CD14-positive monocyte (primary cell): ENCODE results near the gene GPC6. TPM values are rescaled to one million over a fixed set of nuclear protein-coding genes. Genes with fewer than 3 reads are reported as not detected.

ENCODE experiments used
- DNase-seq, 3 donors: peaks; one replicate each; pipeline ENCODE4 v3.0.0-alpha.2; 2011 to 2022
- H2AFZ ChIP-seq: 2 replicates; pipeline ENCODE4 v1.6.0; 2012; ENCODE audit warnings: mild to moderate bottlenecking, low read depth, low read length, inconsistent platforms; ENCODE audit not compliant: insufficient read depth, poor library complexity, severe bottlenecking
- H3K27ac ChIP-seq, 2 donors: 1 replicate in 1 of 2; 2 replicates in 1 of 2; pipeline ENCODE4 v1.5.1; 2012 to 2013; ENCODE audit warnings: low read length in 2 of 2, control low read depth in 1 of 2, inconsistent platforms in 1 of 2, low read depth in 1 of 2, mild to moderate bottlenecking in 1 of 2
- H3K27me3 ChIP-seq, 2 donors: one replicate each; pipeline versions ENCODE4 v1.6.0 to v1.6.1; 2011 to 2013; ENCODE audit warnings: low read length in 2 of 2; ENCODE audit not compliant: control insufficient read depth in 2 of 2, insufficient read depth in 2 of 2
- H3K36me3 ChIP-seq, 2 donors: replicated peaks in 1 of 2; 1 replicate in 1 of 2; 2 replicates in 1 of 2; pipeline versions ENCODE4 v1.5.1 to v1.6.1; 2012 to 2013; ENCODE audit warnings: low read length in 2 of 2, control low read depth in 1 of 2, inconsistent platforms in 1 of 2, mild to moderate bottlenecking in 1 of 2; ENCODE audit not compliant: insufficient read depth in 2 of 2, control insufficient read depth in 1 of 2
- H3K4me1 ChIP-seq, 2 donors: 1 replicate in 1 of 2; 2 replicates in 1 of 2; pipeline versions ENCODE4 v1.5.1 to v1.6.1; 2012 to 2013; ENCODE audit warnings: low read length in 2 of 2, control low read depth in 1 of 2, inconsistent platforms in 1 of 2, mild to moderate bottlenecking in 1 of 2, moderate library complexity in 1 of 2; ENCODE audit not compliant: insufficient read depth in 2 of 2, control insufficient read depth in 1 of 2
- H3K4me2 ChIP-seq: replicated peaks from 2 replicates; pipeline ENCODE3; 2012; ENCODE audit warnings: low read length, moderate library complexity, mild to moderate bottlenecking; ENCODE audit not compliant: poor library complexity, severe bottlenecking; ENCODE audit errors: extremely low read depth
- H3K4me3 ChIP-seq, 3 experiments: fragments of 200-600 bp in 1 of 3; sonication (generic) in 1 of 3; replicated peaks in 1 of 3; 1 replicate in 2 of 3; 2 replicates in 1 of 3; pipeline ENCODE4 v1.5.1; 2011 to 2013; ENCODE audit warnings: low read length in 3 of 3, mild to moderate bottlenecking in 3 of 3, control low read depth in 2 of 3, low read depth in 2 of 3, inconsistent platforms in 1 of 3, moderate library complexity in 1 of 3
- H3K79me2 ChIP-seq: 2 replicates; pipeline ENCODE4 v1.6.0; 2012; ENCODE audit warnings: mild to moderate bottlenecking, control low read depth, inconsistent platforms, low read length, moderate library complexity; ENCODE audit not compliant: insufficient read depth
- H3K9ac ChIP-seq: 2 replicates; pipeline ENCODE4 v1.6.0; 2017; ENCODE audit warnings: low read length, mild to moderate bottlenecking; ENCODE audit not compliant: insufficient read depth, poor library complexity, severe bottlenecking
- H3K9me3 ChIP-seq, 2 donors: replicated peaks in 1 of 2; 1 replicate in 1 of 2; 2 replicates in 1 of 2; pipeline versions ENCODE4 v1.5.1 to v1.6.1; 2012 to 2013; ENCODE audit warnings: low read length in 2 of 2, control low read depth in 1 of 2; ENCODE audit not compliant: control insufficient read depth in 1 of 2, insufficient read depth in 1 of 2
- H4K20me1 ChIP-seq: 2 replicates; pipeline ENCODE4 v1.6.0; 2012; ENCODE audit warnings: mild to moderate bottlenecking, low read length, control low read depth, moderate library complexity; ENCODE audit not compliant: insufficient read depth
- H3K27ac Mint-ChIP-seq, 7 donors: one replicate each; pipeline ENCODE4 v1.8.0; 2020; ENCODE audit warnings: mild to moderate bottlenecking in 7 of 7, mixed read lengths in 7 of 7, moderate library complexity in 6 of 7, inconsistent platforms in 2 of 7
- H3K27me3 Mint-ChIP-seq, 3 donors: one replicate each; pipeline ENCODE4 v1.8.0; 2021 to 2022; ENCODE audit warnings: low read depth in 3 of 3, mild to moderate bottlenecking in 3 of 3, mixed read lengths in 3 of 3, moderate library complexity in 3 of 3, inconsistent platforms in 1 of 3
- H3K36me3 Mint-ChIP-seq, 2 donors: one replicate each; pipeline ENCODE4 v1.8.0; 2020; ENCODE audit warnings: mixed read lengths in 2 of 2, inconsistent platforms in 1 of 2, mild to moderate bottlenecking in 1 of 2
- H3K4me1 Mint-ChIP-seq: one replicate; pipeline ENCODE4 v1.8.0; 2020; ENCODE audit warnings: mild to moderate bottlenecking, mixed read lengths
- H3K4me3 Mint-ChIP-seq, 2 donors: one replicate each; pipeline ENCODE4 v1.8.0; 2020; ENCODE audit warnings: mild to moderate bottlenecking in 2 of 2, mixed read lengths in 2 of 2, moderate library complexity in 1 of 2
- H3K9me3 Mint-ChIP-seq, 7 donors: one replicate each; pipeline ENCODE4 v1.8.0; 2020 to 2022; ENCODE audit warnings: mixed read lengths in 7 of 7, mild to moderate bottlenecking in 6 of 7, moderate library complexity in 6 of 7, inconsistent platforms in 2 of 7
- WGBS: methylation state at CpG from one replicate; pipeline ENCODE4 v1.1.5; 2013; ENCODE audit warnings: missing lambda C conversion rate; ENCODE audit not compliant: insufficient coverage; 5-methylcytosine and 5-hydroxymethylcytosine counted together
- intact Hi-C, 2 donors: fragments of 100-400 bp; cut with micrococcal nuclease; formaldehyde crosslinking; loops; one replicate each; pipeline versions ENCODE4 v1.15.0 to v1.15.1; 2023
- polyA plus RNA-seq, 3 donors: library from polyadenylated mRNA; depleted of rRNA in 1 of 3; unstranded in 2 of 3; stranded (reverse) in 1 of 3; fragments of 300-500 nt in 2 of 3; fragments of >200 nt in 1 of 3; fragmentation: Illumina TruSeq in 2 of 3; gene quantifications; 1 replicate in 2 of 3; 2 replicates in 1 of 3; pipeline ENCODE4 v1.2.3, GENCODE V29; 2012 to 2021
- TF ChIP-seq, protein P1 (sequence below): fragments of 200-600 bp; IDR thresholded peaks from one replicate; pipeline ENCODE4 v1.8.0; 2022; ENCODE audit warnings: antibody characterized with exemption, mild to moderate bottlenecking

GPC6 gene
- polyA plus RNA-seq, 3 donors = not detected

DNA sequence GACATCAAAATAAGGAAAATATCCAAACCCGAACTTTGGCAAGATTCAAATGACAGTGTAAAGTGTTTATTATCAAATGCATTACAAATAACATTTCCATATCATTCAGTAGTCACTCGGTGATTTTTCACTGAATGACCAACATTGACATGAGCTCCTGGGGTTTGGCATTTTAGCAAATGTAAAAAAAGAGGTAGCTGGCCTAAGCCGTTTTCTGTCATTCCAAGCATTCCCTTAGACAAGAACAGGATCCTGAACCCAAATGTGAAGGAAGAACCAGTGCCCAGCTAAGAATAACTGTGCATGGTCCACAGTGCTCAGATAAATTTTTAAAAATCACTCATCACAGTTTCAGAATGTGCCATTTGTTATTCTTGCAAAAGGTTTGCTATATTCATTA is 327.9 kb downstream of the GPC6 start:
- H3K4me1 ChIP-seq = no peaks in the 10 kb centered on the region
- no peak overlapping the region for H3K9ac ChIP-seq
- H3K9me3 Mint-ChIP-seq = peaks cover 0 to 8% (median 3%) of the 10 kb centered on the region in 7 donors
- WGBS = 86% methylated on average over 1 of the region's 3 CpGs
- no peak overlapping the region for H3K27ac Mint-ChIP-seq
- no peak overlapping the region for H2AFZ ChIP-seq
- no peak for DNase-seq
- no peaks in the 10 kb centered on the region for H4K20me1 ChIP-seq
- H3K4me2 ChIP-seq = no peak overlapping the region
- H3K36me3 ChIP-seq = no peaks in the 10 kb centered on the region
- H3K27ac ChIP-seq = no peak overlapping the region
- TF ChIP-seq, protein P1, sequence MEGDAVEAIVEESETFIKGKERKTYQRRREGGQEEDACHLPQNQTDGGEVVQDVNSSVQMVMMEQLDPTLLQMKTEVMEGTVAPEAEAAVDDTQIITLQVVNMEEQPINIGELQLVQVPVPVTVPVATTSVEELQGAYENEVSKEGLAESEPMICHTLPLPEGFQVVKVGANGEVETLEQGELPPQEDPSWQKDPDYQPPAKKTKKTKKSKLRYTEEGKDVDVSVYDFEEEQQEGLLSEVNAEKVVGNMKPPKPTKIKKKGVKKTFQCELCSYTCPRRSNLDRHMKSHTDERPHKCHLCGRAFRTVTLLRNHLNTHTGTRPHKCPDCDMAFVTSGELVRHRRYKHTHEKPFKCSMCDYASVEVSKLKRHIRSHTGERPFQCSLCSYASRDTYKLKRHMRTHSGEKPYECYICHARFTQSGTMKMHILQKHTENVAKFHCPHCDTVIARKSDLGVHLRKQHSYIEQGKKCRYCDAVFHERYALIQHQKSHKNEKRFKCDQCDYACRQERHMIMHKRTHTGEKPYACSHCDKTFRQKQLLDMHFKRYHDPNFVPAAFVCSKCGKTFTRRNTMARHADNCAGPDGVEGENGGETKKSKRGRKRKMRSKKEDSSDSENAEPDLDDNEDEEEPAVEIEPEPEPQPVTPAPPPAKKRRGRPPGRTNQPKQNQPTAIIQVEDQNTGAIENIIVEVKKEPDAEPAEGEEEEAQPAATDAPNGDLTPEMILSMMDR = no peak
- H3K9me3 ChIP-seq = no peaks in the 10 kb centered on the region
- no peak overlapping the region for H3K4me3 ChIP-seq
- H3K27me3 ChIP-seq = no peaks in the 10 kb centered on the region
- H3K79me2 ChIP-seq = no peaks in the 10 kb centered on the region
- H3K36me3 Mint-ChIP-seq = no peaks in the 10 kb centered on the region
- no peaks in the 10 kb centered on the region for H3K4me1 Mint-ChIP-seq
- intact Hi-C loops = no loop called here
- H3K27me3 Mint-ChIP-seq = peaks cover 0 to 2% (median 0%) of the 10 kb centered on the region in 3 donors
- no peak overlapping the region for H3K4me3 Mint-ChIP-seq

DNA sequence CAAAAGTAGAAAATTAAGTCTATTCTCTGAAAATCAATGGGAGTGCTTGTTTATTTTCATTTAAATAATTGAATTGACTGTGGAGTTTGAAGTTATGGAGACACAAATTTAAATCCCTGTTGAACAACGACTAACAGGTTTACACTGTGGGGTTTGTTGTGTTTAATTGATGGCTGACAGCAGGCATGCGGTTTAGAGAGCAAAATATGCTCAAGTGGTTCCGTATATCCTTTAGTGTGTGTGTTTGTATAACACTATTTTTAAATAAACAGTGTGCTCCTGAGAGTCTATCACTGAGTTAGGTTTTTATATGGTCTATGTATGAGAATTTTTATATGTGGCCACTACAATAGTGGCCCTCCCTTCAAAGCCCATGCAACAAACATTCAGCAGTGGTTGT is 332.0 kb downstream of the GPC6 start:
- Histone ChIP-seq H3K4me2 (no peak overlapping the region), H3K4me3 (no peak overlapping the region), H3K27ac (no peak overlapping the region), H2AFZ (no peak overlapping the region), H3K9me3 (peaks cover 0 to 4% of the 10 kb centered on the region in 2 donors), H4K20me1 (no peaks in the 10 kb centered on the region), H3K36me3 (no peaks in the 10 kb centered on the region), H3K27me3 (no peaks in the 10 kb centered on the region), H3K4me1 (no peaks in the 10 kb centered on the region), H3K9ac (no peak overlapping the region), H3K79me2 (no peaks in the 10 kb centered on the region)
- 80% methylated on average over 1 of the region's 3 CpGs for WGBS
- Mint-ChIP-seq H3K4me3 (no peak overlapping the region), H3K9me3 (peaks cover 0 to 7% (median 3%) of the 10 kb centered on the region in 7 donors), H3K4me1 (no peaks in the 10 kb centered on the region), H3K36me3 (no peaks in the 10 kb centered on the region), H3K27me3 (peaks cover 0 to 1% (median 0%) of the 10 kb centered on the region in 3 donors), H3K27ac (no peak overlapping the region)
- DNase-seq = no peak
- intact Hi-C loops = no loop called here
- TF ChIP-seq, protein P1 = no peak
